Stimulated activated CD4-positive, alpha-beta T cell treated with anti-CD3 and anti-CD28 coated beads, Interleukin-15, amount 100 ng/mL, for 24 hours (primary cell): ENCODE results near the gene CHST1.

Experiments used
- DNase-seq: peaks from one replicate; pipeline ENCODE4 v3.0.0-alpha.2; 2020

The CHST1 gene

DNA sequence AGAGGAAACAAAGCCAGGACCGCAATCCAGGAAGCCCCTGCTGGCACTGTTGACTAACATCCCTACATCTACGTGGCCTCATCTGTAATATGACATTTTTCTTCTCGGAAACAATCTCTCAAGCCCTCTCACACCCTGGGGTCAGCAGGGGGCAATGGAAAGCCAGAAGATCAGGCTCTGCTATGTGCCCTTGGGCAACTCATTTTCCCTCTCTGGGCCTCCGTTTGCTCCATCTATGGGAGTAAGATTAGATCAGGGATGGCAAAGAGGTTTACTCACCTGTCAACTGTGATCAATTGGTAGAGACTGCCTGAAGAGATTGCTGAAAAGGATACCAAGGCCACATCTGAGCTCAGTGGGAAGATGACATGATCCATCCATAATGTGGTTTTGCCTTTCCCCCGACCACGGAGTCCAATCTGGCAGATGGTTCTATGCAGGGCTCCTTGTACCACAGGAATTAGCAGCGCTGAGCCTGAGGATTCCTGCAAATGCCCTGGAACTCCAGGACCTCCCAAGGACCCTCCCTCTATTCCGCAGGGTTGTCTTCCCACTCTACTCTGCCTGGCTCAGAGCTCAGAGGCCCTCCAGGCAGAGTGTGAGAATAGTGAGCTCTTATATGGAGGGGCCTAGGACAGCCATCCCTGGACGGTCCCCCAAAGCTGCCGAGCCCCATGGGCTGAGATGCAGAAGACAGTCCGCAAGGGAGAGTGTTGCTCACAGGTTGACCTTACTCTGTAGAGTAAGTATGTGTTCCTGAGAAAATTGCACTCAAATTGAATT is 66.1 kb downstream of the CHST1 start:
- no peak for DNase-seq
